Thoracic aorta (tissue), 2 donors: ENCODE data around the gene MLH3. TPM values are rescaled to one million over a fixed set of nuclear protein-coding genes. Genes with fewer than 3 reads are reported as not detected.

Experiments used
- ATAC-seq: fragments of 150-250 bp; one replicate; pipeline ENCODE4 v1.8.0; 2017; ENCODE audit warnings: low read depth; ENCODE audit not compliant: insufficient number of reproducible peaks, low FRiP score
- DNase-seq: peaks from one replicate; pipeline ENCODE4 v3.0.0-alpha.2; 2020; ENCODE audit warnings: low spot score
- H3K27ac ChIP-seq, 2 donors: fragments of 200-600 bp; sonication (generic); 1 replicate in 1 of 2; 2 replicates in 1 of 2; pipeline ENCODE4 v1.5.1; 2016; ENCODE audit warnings: mild to moderate bottlenecking in 2 of 2, moderate library complexity in 2 of 2
- H3K27me3 ChIP-seq: fragments of 200-600 bp; sonication (generic); replicated peaks from 2 replicates; pipeline ENCODE4 v1.6.0; 2016; ENCODE audit warnings: mild to moderate bottlenecking; ENCODE audit not compliant: insufficient read depth
- H3K36me3 ChIP-seq: fragments of 200-600 bp; sonication (generic); one replicate; pipeline ENCODE4 v1.5.1; 2016
- H3K4me1 ChIP-seq, 2 donors: fragments of 200-600 bp; sonication (generic); 1 replicate in 1 of 2; 2 replicates in 1 of 2; pipeline versions ENCODE4 v1.5.1 to v1.6.0; 2016; ENCODE audit warnings: low read depth in 2 of 2, mild to moderate bottlenecking in 1 of 2; ENCODE audit not compliant: control insufficient read depth in 1 of 2
- H3K4me3 ChIP-seq: fragments of 200-600 bp; sonication (generic); 2 replicates; pipeline ENCODE4 v1.5.1; 2016; ENCODE audit warnings: mild to moderate bottlenecking
- H3K9me3 ChIP-seq: fragments of 200-600 bp; sonication (generic); 2 replicates; pipeline ENCODE4 v1.5.1; 2016
- CTCF ChIP-seq: fragments of 200-600 bp; sonication (generic); IDR thresholded peaks from one replicate; pipeline ENCODE4 v1.5.1; 2019; ENCODE audit warnings: antibody characterized with exemption
- total RNA-seq, 2 donors: library from RNA; depleted of rRNA; stranded (reverse); fragments of >200 nt; gene quantifications; one replicate each; pipeline versions ENCODE4 v1.1.0 to v1.2.3, GENCODE V29; 2016

MLH3 gene
- total RNA-seq, 2 donors from 2014 or later, result 17.9 to 30.2 TPM

GRCh38 chr14:74977164-74977900 lies 73.9 kb downstream of the MLH3 start:
- Histone ChIP-seq H3K27me3 (no peaks in the 10 kb centered on the region), H3K4me1 (peaks cover 26 to 46% of the 10 kb centered on the region in 2 donors), H3K36me3 (no peaks in the 10 kb centered on the region), H3K27ac (no peak overlapping the region), H3K4me3 (no peak overlapping the region), H3K9me3 (no peaks in the 10 kb centered on the region)
- no peak for TF ChIP-seq CTCF
- no peak for ATAC-seq
- DNase-seq, result no peak

GRCh38 chr14:74976264-74977113 lies 74.8 kb downstream of the MLH3 start:
- Histone ChIP-seq H3K27me3 (no peaks in the 10 kb centered on the region), H3K36me3 (no peaks in the 10 kb centered on the region), H3K9me3 (no peaks in the 10 kb centered on the region), H3K4me1 (peaks cover 18 to 37% of the 10 kb centered on the region in 2 donors), H3K4me3 (no peak overlapping the region), H3K27ac (no peak overlapping the region)
- DNase-seq (no peak), ATAC-seq (no peak)
- no peak for TF ChIP-seq CTCF

- no peak overlapping the region for H3K4me3 ChIP-seq
- no peak for TF ChIP-seq CTCF
- H3K27me3 ChIP-seq, result no peaks in the 10 kb centered on the region
- no peaks in the 10 kb centered on the region for H3K36me3 ChIP-seq
- DNase-seq (no peak), ATAC-seq (no peak)
- peaks cover 9 to 25% of the 10 kb centered on the region in 2 donors for H3K4me1 ChIP-seq
- no peaks in the 10 kb centered on the region for H3K9me3 ChIP-seq
- H3K27ac ChIP-seq, result no peak overlapping the region
Observed at GRCh38 chr14:74975059-74975810, 76.0 kb downstream of the MLH3 start.

GRCh38 chr14:74974364-74975058 lies 76.8 kb downstream of the MLH3 start:
- Histone ChIP-seq H3K4me1 (peaks cover 4 to 17% of the 10 kb centered on the region in 2 donors), H3K36me3 (no peaks in the 10 kb centered on the region), H3K9me3 (no peaks in the 10 kb centered on the region), H3K4me3 (no peak overlapping the region), H3K27me3 (no peaks in the 10 kb centered on the region), H3K27ac (no peak overlapping the region)
- DNase-seq, result no peak
- no peak for ATAC-seq
- TF ChIP-seq CTCF, result no peak
